ENCODE measurements around the gene HCLS1.
A peak's percentile ranks its signal among the peaks of the same experiment; 100 is the strongest.

HCLS1 gene

DNA sequence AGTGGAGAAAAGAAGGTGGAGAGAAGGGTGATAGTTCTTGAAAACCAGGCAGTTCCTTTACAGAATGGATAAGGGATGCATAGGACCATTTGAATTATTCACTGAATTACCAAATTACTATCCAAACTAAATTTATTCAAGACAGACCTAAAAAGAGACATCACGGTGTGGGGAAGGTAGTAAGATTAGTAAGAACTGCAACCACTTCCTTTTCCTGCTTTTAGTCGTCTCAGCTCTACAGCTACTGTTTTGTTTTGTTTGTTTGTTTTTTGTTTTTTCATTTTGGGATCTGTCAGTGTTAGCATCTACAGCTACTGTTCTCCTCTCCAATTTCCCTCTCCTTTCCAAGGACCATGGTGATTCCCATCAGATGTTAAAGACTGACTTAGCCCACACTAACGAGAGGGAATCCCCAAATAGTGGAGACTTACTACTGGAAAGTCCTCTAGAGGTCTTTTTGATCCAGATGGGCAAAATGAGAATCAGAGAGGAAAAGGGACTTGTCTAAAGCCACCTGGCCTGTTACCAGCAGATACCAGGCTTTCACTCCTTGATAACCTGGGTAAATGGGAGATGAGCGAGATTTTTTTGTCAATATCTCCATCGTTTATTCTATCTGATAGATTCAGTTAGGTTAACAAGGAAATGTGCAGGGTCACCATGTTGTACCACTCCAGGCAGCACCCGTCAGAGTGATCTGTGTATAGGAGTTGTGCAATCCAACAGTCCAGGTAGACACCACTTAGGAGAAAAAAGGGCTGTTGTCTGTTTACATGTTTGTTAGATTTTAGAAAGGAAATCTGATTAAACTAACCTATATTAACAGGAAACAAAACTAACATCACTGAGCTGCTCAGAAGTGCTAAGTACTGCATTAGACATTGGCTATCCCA is 6.0 kb downstream of the HCLS1 start:
- H3F3A ChIP-seq (ENCODE audit: insufficient read depth) = no peaks in the 10 kb centered on the region
- H3K4me2 ChIP-seq (ENCODE audit: low read depth, low read length, poor library complexity, severe bottlenecking) = peak overlapping the region; percentile 55
- no peaks in the 10 kb centered on the region for H3K27me3 ChIP-seq (ENCODE audit: low read length)
- H3K9me3 ChIP-seq (ENCODE audit: insufficient read depth, low read length) = no peaks in the 10 kb centered on the region
- H3K36me3 ChIP-seq (ENCODE audit: low read length) = peaks cover 33% of the 10 kb centered on the region
- H4K20me1 ChIP-seq (ENCODE audit: low read depth, low read length) = no peaks in the 10 kb centered on the region
- H3K4me3 ChIP-seq (ENCODE audit: insufficient read depth, low read length, poor library complexity, severe bottlenecking) = peak overlapping the region; percentile 3
- peak overlapping the region; percentile 61 for H3K27ac ChIP-seq (ENCODE audit: low read depth, low read length)
- no peaks in the 10 kb centered on the region for H3K9me2 ChIP-seq (replicated peaks; ENCODE audit: insufficient read depth, low read length)
- no peak overlapping the region for H2AFZ ChIP-seq (ENCODE audit: low read depth, low read length, severe bottlenecking)
- peaks cover 36% of the 10 kb centered on the region for H3K79me2 ChIP-seq (ENCODE audit: insufficient read depth, low read length)
- no peak overlapping the region for H3K9ac ChIP-seq (ENCODE audit: low read length)
- TF ChIP-seq EZH2phosphoT487 (conservative IDR thresholded peaks at IDR 0.05; ENCODE audit: low read length) = no peak
- TF ChIP-seq, protein P1, sequence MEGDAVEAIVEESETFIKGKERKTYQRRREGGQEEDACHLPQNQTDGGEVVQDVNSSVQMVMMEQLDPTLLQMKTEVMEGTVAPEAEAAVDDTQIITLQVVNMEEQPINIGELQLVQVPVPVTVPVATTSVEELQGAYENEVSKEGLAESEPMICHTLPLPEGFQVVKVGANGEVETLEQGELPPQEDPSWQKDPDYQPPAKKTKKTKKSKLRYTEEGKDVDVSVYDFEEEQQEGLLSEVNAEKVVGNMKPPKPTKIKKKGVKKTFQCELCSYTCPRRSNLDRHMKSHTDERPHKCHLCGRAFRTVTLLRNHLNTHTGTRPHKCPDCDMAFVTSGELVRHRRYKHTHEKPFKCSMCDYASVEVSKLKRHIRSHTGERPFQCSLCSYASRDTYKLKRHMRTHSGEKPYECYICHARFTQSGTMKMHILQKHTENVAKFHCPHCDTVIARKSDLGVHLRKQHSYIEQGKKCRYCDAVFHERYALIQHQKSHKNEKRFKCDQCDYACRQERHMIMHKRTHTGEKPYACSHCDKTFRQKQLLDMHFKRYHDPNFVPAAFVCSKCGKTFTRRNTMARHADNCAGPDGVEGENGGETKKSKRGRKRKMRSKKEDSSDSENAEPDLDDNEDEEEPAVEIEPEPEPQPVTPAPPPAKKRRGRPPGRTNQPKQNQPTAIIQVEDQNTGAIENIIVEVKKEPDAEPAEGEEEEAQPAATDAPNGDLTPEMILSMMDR (IDR thresholded peaks at IDR 0.05; ENCODE audit: insufficient read depth, low read length, poor library complexity, severe bottlenecking) = no peak

DNA sequence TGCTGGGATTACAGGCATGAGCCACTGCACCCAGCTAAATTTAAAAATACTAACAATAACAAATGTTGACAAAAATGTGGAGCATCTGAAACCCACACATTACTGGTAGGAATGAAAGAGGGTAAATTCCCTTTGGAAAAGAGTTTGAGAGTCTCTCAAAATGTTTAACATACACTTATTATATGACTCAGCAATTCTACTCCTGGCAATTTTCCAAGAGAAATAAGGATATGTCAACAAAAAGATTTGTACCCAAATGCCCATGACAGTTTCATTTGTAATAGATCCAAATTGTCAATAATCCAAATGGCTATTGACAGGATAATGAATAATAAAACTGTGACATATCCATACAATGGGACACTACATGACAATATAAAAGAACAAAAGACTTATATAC is 9.0 kb downstream of the HCLS1 start:
- no peak overlapping the region for H3K4me3 ChIP-seq (ENCODE audit: insufficient read depth, low read length, poor library complexity, severe bottlenecking)
- no peaks in the 10 kb centered on the region for H4K20me1 ChIP-seq (ENCODE audit: low read depth, low read length)
- no peaks in the 10 kb centered on the region for H3K9me3 ChIP-seq (ENCODE audit: insufficient read depth, low read length)
- no peak overlapping the region for H3K4me2 ChIP-seq (ENCODE audit: low read depth, low read length, poor library complexity, severe bottlenecking)
- H3K27me3 ChIP-seq (ENCODE audit: low read length) = no peaks in the 10 kb centered on the region
- no peaks in the 10 kb centered on the region for H3F3A ChIP-seq (ENCODE audit: insufficient read depth)
- no peak overlapping the region for H3K27ac ChIP-seq (ENCODE audit: low read depth, low read length)
- H3K9me2 ChIP-seq (replicated peaks; ENCODE audit: insufficient read depth, low read length) = no peaks in the 10 kb centered on the region
- peaks cover 38% of the 10 kb centered on the region for H3K36me3 ChIP-seq (ENCODE audit: low read length)
- TF ChIP-seq, protein P1 (IDR thresholded peaks at IDR 0.05; ENCODE audit: insufficient read depth, low read length, poor library complexity, severe bottlenecking) = no peak
- no peak for TF ChIP-seq EZH2phosphoT487 (conservative IDR thresholded peaks at IDR 0.05; ENCODE audit: low read length)
- no peak overlapping the region for H2AFZ ChIP-seq (ENCODE audit: low read depth, low read length, severe bottlenecking)
- peaks cover 15% of the 10 kb centered on the region; the same call in 1 of the 2 replicates for H3K79me2 ChIP-seq (ENCODE audit: insufficient read depth, low read length)
- no peak overlapping the region for H3K9ac ChIP-seq (ENCODE audit: low read length)

DNA sequence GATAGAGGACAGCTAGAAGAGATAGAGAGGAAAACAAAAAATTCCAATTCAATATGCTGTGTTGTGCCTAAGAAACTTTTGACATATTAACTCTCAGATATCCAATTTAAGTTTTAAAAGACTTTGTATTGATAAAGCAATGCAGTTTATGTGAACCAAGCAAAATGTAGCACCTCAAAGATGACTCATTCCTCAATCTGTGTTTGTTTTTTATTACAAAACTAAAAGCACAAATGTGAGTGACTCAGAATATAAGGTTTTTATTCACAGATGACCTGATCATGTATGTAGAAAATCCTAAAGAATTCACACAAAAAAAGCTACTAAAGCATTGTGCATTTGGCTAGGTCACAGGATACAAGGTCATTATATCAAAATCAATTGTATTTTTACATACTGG is 11.1 kb downstream of the HCLS1 start:
- no peak overlapping the region for H2AFZ ChIP-seq (ENCODE audit: low read depth, low read length, severe bottlenecking)
- H3K9me2 ChIP-seq (replicated peaks; ENCODE audit: insufficient read depth, low read length) = no peaks in the 10 kb centered on the region
- no peak overlapping the region for H3K4me2 ChIP-seq (ENCODE audit: low read depth, low read length, poor library complexity, severe bottlenecking)
- H3K9ac ChIP-seq (ENCODE audit: low read length) = no peak overlapping the region
- no peak overlapping the region for H3K27ac ChIP-seq (ENCODE audit: low read depth, low read length)
- H3K36me3 ChIP-seq (ENCODE audit: low read length) = peaks cover 40% of the 10 kb centered on the region; the same call in 1 of the 2 replicates
- no peaks in the 10 kb centered on the region for H3K9me3 ChIP-seq (ENCODE audit: insufficient read depth, low read length)
- peaks cover 15% of the 10 kb centered on the region; the same call in 1 of the 2 replicates for H3K79me2 ChIP-seq (ENCODE audit: insufficient read depth, low read length)
- TF ChIP-seq, protein P1 (IDR thresholded peaks at IDR 0.05; ENCODE audit: insufficient read depth, low read length, poor library complexity, severe bottlenecking) = no peak
- no peak for TF ChIP-seq EZH2phosphoT487 (conservative IDR thresholded peaks at IDR 0.05; ENCODE audit: low read length)
- no peak overlapping the region for H3K4me3 ChIP-seq (ENCODE audit: insufficient read depth, low read length, poor library complexity, severe bottlenecking)
- H4K20me1 ChIP-seq (ENCODE audit: low read depth, low read length) = no peaks in the 10 kb centered on the region
- H3F3A ChIP-seq (ENCODE audit: insufficient read depth) = no peaks in the 10 kb centered on the region
- H3K27me3 ChIP-seq (ENCODE audit: low read length) = no peaks in the 10 kb centered on the region

Measured in SU-DHL-6 (cell line).